HFFc6 (cell line): ENCODE data around the gene HOXD11. TPM values are rescaled to one million over a fixed set of nuclear protein-coding genes. Genes with fewer than 3 reads are reported as not detected.
A peak's percentile ranks its signal among the peaks of the same experiment; 100 is the strongest.

Experiments used
- DNase-seq: peaks from one replicate; pipeline ENCODE4 v3.0.0-alpha.2; 2018
- H3K27ac Mint-ChIP-seq: 2 replicates; pipeline ENCODE4 v1.8.0; 2020; ENCODE audit warnings: mild to moderate bottlenecking, mixed read lengths
- H3K27me3 Mint-ChIP-seq: 2 replicates; pipeline ENCODE4 v1.8.0; 2021; ENCODE audit warnings: mild to moderate bottlenecking, moderate library complexity, mixed read lengths; ENCODE audit not compliant: insufficient read depth
- H3K36me3 Mint-ChIP-seq: 2 replicates; pipeline ENCODE4 v1.8.0; 2021; ENCODE audit warnings: low read depth, mixed read lengths
- H3K4me1 Mint-ChIP-seq: 2 replicates; pipeline ENCODE4 v1.8.0; 2020; ENCODE audit warnings: low read depth, mixed read lengths
- H3K4me3 Mint-ChIP-seq: 2 replicates; pipeline ENCODE4 v1.8.0; 2020; ENCODE audit warnings: mild to moderate bottlenecking, moderate library complexity, mixed read lengths
- H3K9me3 Mint-ChIP-seq: 2 replicates; pipeline ENCODE4 v1.8.0; 2020; ENCODE audit warnings: mild to moderate bottlenecking, mixed read lengths
- CTCF ChIP-seq: fragments of 200-600 bp; sonication (generic); IDR thresholded peaks from 2 replicates; pipeline ENCODE4 v1.5.0; 2021; ENCODE audit warnings: antibody characterized with exemption, mild to moderate bottlenecking
- total RNA-seq, 6 experiments: library from RNA; stranded (reverse); fragmentation: NEBNext Ultra II Directional; extraction: Animal tissue kit (Norgen Biotek cat#: 25700); gene quantifications; 2 replicates in 1 of 6; 3 replicates in 5 of 6; pipeline ENCODE4 v1.2.3, GENCODE V29; 2021

The HOXD11 gene
- total RNA-seq, 6 experiments from 2014 or later, result 6.0 to 10.2 (median 7.6) TPM

GRCh38 chr2:176099159-176099727 lies 7.8 kb upstream of the HOXD11 start:
- peaks cover 31% of the 10 kb centered on the region for H3K4me1 Mint-ChIP-seq
- no peak overlapping the region for H3K27ac Mint-ChIP-seq
- no peak for DNase-seq
- no peak for TF ChIP-seq CTCF
- peaks cover 13% of the 10 kb centered on the region for H3K27me3 Mint-ChIP-seq
- no peaks in the 10 kb centered on the region for H3K9me3 Mint-ChIP-seq
- no peaks in the 10 kb centered on the region for H3K36me3 Mint-ChIP-seq
- H3K4me3 Mint-ChIP-seq, result no peak overlapping the region

- no peak for TF ChIP-seq CTCF
- Mint-ChIP-seq H3K27ac (no peak within 1 kb of the TSS), H3K9me3 (no peaks in the 10 kb centered on the region), H3K27me3 (peaks cover 13% of the 10 kb centered on the region), H3K4me3 (peak within 1 kb of the TSS; percentile 85; the same call in 1 of the 2 replicates), H3K36me3 (no peaks in the 10 kb centered on the region), H3K4me1 (peaks cover 34% of the 10 kb centered on the region)
- no peak for DNase-seq
These were observed 7.1 kb upstream of the HOXD11 start, which contains the start of gene HOXD12 for GRCh38 chr2:176099728-176100546. TSS of gene HOXD12 (plus strand) at chr2:176099795. CDS start at chr2:176099802, 7 bp downstream.

GRCh38 chr2:176100547-176101140 lies 6.4 kb upstream of the HOXD11 start:
- no peak for DNase-seq
- peaks cover 40% of the 10 kb centered on the region for H3K4me1 Mint-ChIP-seq
- H3K27me3 Mint-ChIP-seq, result peaks cover 16% of the 10 kb centered on the region
- no peaks in the 10 kb centered on the region for H3K9me3 Mint-ChIP-seq
- no peak overlapping the region for H3K4me3 Mint-ChIP-seq
- no peaks in the 10 kb centered on the region for H3K36me3 Mint-ChIP-seq
- TF ChIP-seq CTCF, result no peak
- no peak overlapping the region for H3K27ac Mint-ChIP-seq

- no peaks in the 10 kb centered on the region for H3K36me3 Mint-ChIP-seq
- H3K9me3 Mint-ChIP-seq, result no peaks in the 10 kb centered on the region
- no peak for TF ChIP-seq CTCF
- H3K4me1 Mint-ChIP-seq, result peaks cover 43% of the 10 kb centered on the region
- no peak for DNase-seq
- H3K4me3 Mint-ChIP-seq, result no peak overlapping the region
- H3K27ac Mint-ChIP-seq, result no peak overlapping the region
- H3K27me3 Mint-ChIP-seq, result peaks cover 19% of the 10 kb centered on the region
These were observed 5.8 kb upstream of the HOXD11 start for GRCh38 chr2:176101216-176101830.

- TF ChIP-seq CTCF, result no peak
- H3K9me3 Mint-ChIP-seq, result no peaks in the 10 kb centered on the region
- no peaks in the 10 kb centered on the region for H3K36me3 Mint-ChIP-seq
- DNase-seq, result no peak
- H3K27ac Mint-ChIP-seq, result no peak overlapping the region
- H3K27me3 Mint-ChIP-seq, result peaks cover 14% of the 10 kb centered on the region
- H3K4me3 Mint-ChIP-seq, result no peak overlapping the region
- H3K4me1 Mint-ChIP-seq, result peaks cover 40% of the 10 kb centered on the region
These were observed 5.2 kb upstream of the HOXD11 start for GRCh38 chr2:176101842-176102241.
